HG03108 (cell line): ENCODE measurements around the gene TSPY4.
"Not testable (repeated sequence)": the region's sequence is repeated elsewhere in the genome, so short reads cannot be mapped to it uniquely, and the experiment has no call there.

ENCODE experiments used
- ATAC-seq: cut with Tn5 transposase; IDR thresholded peaks from one replicate; pipeline ENCODE4 v1.9.1; 2021; ENCODE audit warnings: moderate library complexity; ENCODE audit not compliant: unreplicated experiment

Gene TSPY4, protein sequence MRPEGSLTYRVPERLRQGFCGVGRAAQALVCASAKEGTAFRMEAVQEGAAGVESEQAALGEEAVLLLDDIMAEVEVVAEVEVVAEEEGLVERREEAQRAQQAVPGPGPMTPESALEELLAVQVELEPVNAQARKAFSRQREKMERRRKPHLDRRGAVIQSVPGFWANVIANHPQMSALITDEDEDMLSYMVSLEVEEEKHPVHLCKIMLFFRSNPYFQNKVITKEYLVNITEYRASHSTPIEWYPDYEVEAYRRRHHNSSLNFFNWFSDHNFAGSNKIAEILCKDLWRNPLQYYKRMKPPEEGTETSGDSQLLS

DNA sequence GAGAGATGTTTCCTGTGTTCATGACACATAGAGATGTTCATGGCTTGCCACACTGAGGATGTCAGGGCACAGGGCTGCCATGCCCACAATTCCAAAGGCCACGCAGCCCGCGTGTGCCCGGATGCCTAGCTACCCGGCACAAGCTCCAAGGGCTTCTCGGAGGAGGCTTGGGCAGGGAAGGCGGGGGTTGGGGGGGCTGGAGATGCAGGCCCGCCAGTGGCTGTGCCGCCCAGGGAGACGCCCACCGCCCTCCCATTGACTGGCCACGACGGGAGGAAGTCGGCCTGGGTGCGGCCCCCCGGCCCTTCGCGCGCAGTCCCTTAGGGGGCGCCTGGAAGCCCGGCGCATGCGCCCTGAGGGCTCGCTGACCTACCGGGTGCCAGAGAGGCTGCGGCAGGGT lies at the start of gene TSPY4:
Gene TSPY4 (plus strand): TSS at position 301 of the 400 bp plus-strand sequence. CDS start 46 bp downstream, at position 347.
- not testable (repeated sequence) for ATAC-seq

DNA sequence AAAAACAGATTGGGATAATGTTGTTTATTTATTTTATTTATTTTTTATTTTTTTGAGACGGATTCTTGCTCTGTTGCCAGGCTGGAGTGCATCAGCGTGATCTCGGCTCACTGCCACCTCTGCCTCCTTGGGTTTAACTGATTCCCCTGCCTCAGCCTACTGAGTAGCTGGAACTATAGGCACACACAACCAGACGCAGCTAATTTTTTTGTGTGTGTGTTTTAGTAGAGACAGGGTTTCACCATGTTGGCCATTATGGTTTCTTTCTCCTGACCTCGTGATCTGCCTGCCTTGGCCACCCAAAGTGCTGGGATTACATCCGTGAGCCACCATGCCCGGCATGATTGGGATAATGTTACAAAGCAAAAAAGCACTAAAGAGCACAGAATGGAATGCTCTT lies 16.3 kb upstream of the TSPY4 start:
- ATAC-seq, result no peak

DNA sequence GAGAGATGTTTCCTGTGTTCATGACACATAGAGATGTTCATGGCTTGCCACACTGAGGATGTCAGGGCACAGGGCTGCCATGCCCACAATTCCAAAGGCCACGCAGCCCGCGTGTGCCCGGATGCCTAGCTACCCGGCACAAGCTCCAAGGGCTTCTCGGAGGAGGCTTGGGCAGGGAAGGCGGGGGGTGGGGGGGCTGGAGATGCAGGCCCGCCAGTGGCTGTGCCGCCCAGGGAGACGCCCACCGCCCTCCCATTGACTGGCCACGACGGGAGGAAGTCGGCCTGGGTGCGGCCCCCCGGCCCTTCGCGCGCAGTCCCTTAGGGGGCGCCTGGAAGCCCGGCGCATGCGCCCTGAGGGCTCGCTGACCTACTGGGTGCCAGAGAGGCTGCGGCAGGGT lies 20.2 kb downstream of the TSPY4 start, which contains the start of gene TSPY8:
Gene TSPY8 (plus strand): TSS at position 301 of the 400 bp plus-strand sequence. CDS start 46 bp downstream, at position 347.
- not testable (repeated sequence) for ATAC-seq
